ENCODE measurements around the gene FAM222A. TPM values are rescaled to one million over a fixed set of nuclear protein-coding genes. Genes with fewer than 3 reads are reported as not detected.
"Not testable (repeated sequence)": the region's sequence is repeated elsewhere in the genome, so short reads cannot be mapped to it uniquely, and the experiment has no call there.

FAM222A gene
- total RNA-seq, 4 donors from 2014 or later = 1.4 to 3.0 (median 1.8) TPM

DNA sequence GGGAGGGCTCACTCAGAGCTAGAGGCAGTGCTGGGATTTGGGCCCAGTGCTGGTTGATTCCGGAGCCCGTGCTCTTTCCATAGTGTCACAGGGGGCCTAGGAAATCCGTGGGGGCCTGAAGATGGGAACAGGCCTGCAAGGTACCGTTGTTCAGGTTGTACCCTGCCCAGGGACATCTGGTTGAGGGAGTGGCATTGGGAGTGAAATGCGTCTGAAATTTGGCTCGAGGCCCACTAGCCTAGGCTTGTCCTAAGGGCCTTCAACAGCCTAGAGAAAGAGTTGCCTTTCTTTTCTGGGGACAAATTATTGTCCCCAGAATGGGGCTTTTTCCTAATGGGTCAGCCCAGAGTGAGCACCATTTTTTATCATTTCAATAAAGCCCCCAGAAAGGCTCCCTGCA, 26.4 kb upstream of the FAM222A start:
- Histone ChIP-seq H3K4me3 (no peak overlapping the region), H3K27ac (no peak overlapping the region), H3K27me3 (no peaks in the 10 kb centered on the region), H3K9me3 (no peaks in the 10 kb centered on the region), H3K36me3 (no peaks in the 10 kb centered on the region), H3K4me1 (no peaks in the 10 kb centered on the region)
- intact Hi-C loops (cut with DNase I; ENCODE audit: low total_unique reads) (no loop called here), in situ Hi-C loops (cut with MboI; ENCODE audit: low pct_ligation_motif_present in 1 of 4, low pct_unique_long_range_greater_than_20kb in 1 of 4, low sequenced_read_pairs in 3 of 4) (no loop called here)
- TF ChIP-seq POLR2AphosphoS5 (IDR thresholded peaks at IDR 0.05) (no peak), EP300 (IDR thresholded peaks at IDR 0.05; ENCODE audit: low read depth) (no peak), POLR2A (IDR thresholded peaks at IDR 0.05) (no peak)
- TF ChIP-seq, protein P1, sequence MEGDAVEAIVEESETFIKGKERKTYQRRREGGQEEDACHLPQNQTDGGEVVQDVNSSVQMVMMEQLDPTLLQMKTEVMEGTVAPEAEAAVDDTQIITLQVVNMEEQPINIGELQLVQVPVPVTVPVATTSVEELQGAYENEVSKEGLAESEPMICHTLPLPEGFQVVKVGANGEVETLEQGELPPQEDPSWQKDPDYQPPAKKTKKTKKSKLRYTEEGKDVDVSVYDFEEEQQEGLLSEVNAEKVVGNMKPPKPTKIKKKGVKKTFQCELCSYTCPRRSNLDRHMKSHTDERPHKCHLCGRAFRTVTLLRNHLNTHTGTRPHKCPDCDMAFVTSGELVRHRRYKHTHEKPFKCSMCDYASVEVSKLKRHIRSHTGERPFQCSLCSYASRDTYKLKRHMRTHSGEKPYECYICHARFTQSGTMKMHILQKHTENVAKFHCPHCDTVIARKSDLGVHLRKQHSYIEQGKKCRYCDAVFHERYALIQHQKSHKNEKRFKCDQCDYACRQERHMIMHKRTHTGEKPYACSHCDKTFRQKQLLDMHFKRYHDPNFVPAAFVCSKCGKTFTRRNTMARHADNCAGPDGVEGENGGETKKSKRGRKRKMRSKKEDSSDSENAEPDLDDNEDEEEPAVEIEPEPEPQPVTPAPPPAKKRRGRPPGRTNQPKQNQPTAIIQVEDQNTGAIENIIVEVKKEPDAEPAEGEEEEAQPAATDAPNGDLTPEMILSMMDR (IDR thresholded peaks at IDR 0.05) = no peak
- DNase-seq = peak; percentile 55
- 70% methylated on average over 6 of the region's 6 CpGs; no CpG with 5 or more reads in 1 of the 2 donors for WGBS, 2 donors (ENCODE audit: low coverage in 1 of 2)

DNA sequence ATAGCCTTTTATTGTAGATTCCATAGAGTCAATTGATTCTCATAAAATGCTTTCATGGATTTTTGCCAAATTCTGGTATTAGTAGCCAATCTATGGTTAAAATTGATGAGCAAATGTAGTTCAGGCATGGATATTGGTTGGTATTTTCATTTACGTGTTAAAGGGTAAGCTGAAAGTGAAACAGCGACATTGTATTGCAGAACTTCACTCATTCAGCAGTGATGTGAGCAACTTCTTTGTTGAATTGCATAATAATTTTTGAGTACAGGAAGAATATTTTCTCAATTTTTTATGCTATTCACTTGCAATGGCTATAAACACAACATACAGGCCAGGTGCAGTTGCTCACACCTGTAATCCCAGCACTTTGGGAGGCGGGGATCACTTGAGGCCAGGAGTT, 24.2 kb upstream of the FAM222A start:
- intact Hi-C loops (cut with DNase I; ENCODE audit: low total_unique reads) = no loop called here
- no peak overlapping the region for H3K27ac ChIP-seq
- TF ChIP-seq POLR2AphosphoS5 (IDR thresholded peaks at IDR 0.05) (no peak), POLR2A (IDR thresholded peaks at IDR 0.05) (no peak), EP300 (IDR thresholded peaks at IDR 0.05; ENCODE audit: low read depth) (no peak)
- TF ChIP-seq, protein P1 (IDR thresholded peaks at IDR 0.05) = no peak
- no peaks in the 10 kb centered on the region for H3K4me1 ChIP-seq
- WGBS, 2 donors (ENCODE audit: low coverage in 1 of 2) = 82 to 86% methylated on average over 3 of the region's 3 CpGs
- H3K9me3 ChIP-seq = no peaks in the 10 kb centered on the region
- in situ Hi-C loops (cut with MboI; ENCODE audit: low pct_ligation_motif_present in 1 of 4, low pct_unique_long_range_greater_than_20kb in 1 of 4, low sequenced_read_pairs in 3 of 4) = no loop called here
- no peaks in the 10 kb centered on the region for H3K36me3 ChIP-seq
- no peak overlapping the region for H3K4me3 ChIP-seq
- H3K27me3 ChIP-seq = no peaks in the 10 kb centered on the region
- DNase-seq = no peak

- 81% methylated on average over 1 of the region's 1 CpG; no CpG with 5 or more reads in 1 of the 2 donors for WGBS, 2 donors (ENCODE audit: low coverage in 1 of 2)
- in situ Hi-C loops (cut with MboI; ENCODE audit: low pct_ligation_motif_present in 1 of 4, low pct_unique_long_range_greater_than_20kb in 1 of 4, low sequenced_read_pairs in 3 of 4) = no loop called here
- Histone ChIP-seq H3K4me3 (no peak overlapping the region), H3K36me3 (no peaks in the 10 kb centered on the region), H3K27ac (no peak overlapping the region), H3K27me3 (no peaks in the 10 kb centered on the region), H3K4me1 (peaks cover 8 to 11% (median 9%) of the 10 kb centered on the region in 4 donors), H3K9me3 (no peaks in the 10 kb centered on the region)
- intact Hi-C loops (cut with DNase I; ENCODE audit: low total_unique reads) = loop anchor here (10.0 kb wide), 1 partner anchor 78 kb away; no protein-coding TSS in a partner anchor
- no peak for DNase-seq
- TF ChIP-seq, protein P1 (IDR thresholded peaks at IDR 0.05) = no peak
- no peak for TF ChIP-seq POLR2A (IDR thresholded peaks at IDR 0.05)
- no peak for TF ChIP-seq EP300 (IDR thresholded peaks at IDR 0.05; ENCODE audit: low read depth)
Measured at GRCh38 chr12:109693160-109693559, 20.5 kb upstream of the FAM222A start.

- in situ Hi-C loops (cut with MboI; ENCODE audit: low pct_ligation_motif_present in 1 of 4, low pct_unique_long_range_greater_than_20kb in 1 of 4, low sequenced_read_pairs in 3 of 4) (no loop called here), intact Hi-C loops (cut with DNase I; ENCODE audit: low total_unique reads) (loop anchor here (10.0 kb wide), 1 partner anchor 79 kb away; no protein-coding TSS in a partner anchor)
- no peak overlapping the region for H3K4me3 ChIP-seq
- H3K9me3 ChIP-seq = no peaks in the 10 kb centered on the region
- no peak overlapping the region for H3K27ac ChIP-seq
- no peaks in the 10 kb centered on the region for H3K27me3 ChIP-seq
- TF ChIP-seq POLR2A (IDR thresholded peaks at IDR 0.05) = no peak
- TF ChIP-seq, protein P1 (IDR thresholded peaks at IDR 0.05) = no peak
- TF ChIP-seq POLR2AphosphoS5 (IDR thresholded peaks at IDR 0.05) = no peak
- no peak for TF ChIP-seq EP300 (IDR thresholded peaks at IDR 0.05; ENCODE audit: low read depth)
- no peak for DNase-seq
- 45 to 48% methylated on average over 7 to 11 of the region's 11 CpGs for WGBS, 2 donors (ENCODE audit: low coverage in 1 of 2)
- peaks cover 8 to 11% (median 9%) of the 10 kb centered on the region in 4 donors for H3K4me1 ChIP-seq
- no peaks in the 10 kb centered on the region for H3K36me3 ChIP-seq
Measured at GRCh38 chr12:109693653-109694600, 19.7 kb upstream of the FAM222A start.

- 81% methylated on average over 6 of the region's 6 CpGs; no CpG with 5 or more reads in 1 of the 2 donors for WGBS, 2 donors (ENCODE audit: low coverage in 1 of 2)
- H3K36me3 ChIP-seq; H3K27me3 ChIP-seq; DNase-seq; H3K9me3 ChIP-seq; H3K27ac ChIP-seq; in situ Hi-C loops (cut with MboI; ENCODE audit: low pct_ligation_motif_present in 1 of 4, low pct_unique_long_range_greater_than_20kb in 1 of 4, low sequenced_read_pairs in 3 of 4); H3K4me3 ChIP-seq: not testable (repeated sequence)
- H3K4me1 ChIP-seq = peaks cover 8 to 11% (median 9%) of the 10 kb centered on the region in 4 donors
- intact Hi-C loops (cut with DNase I; ENCODE audit: low total_unique reads) = loop anchor here (10.0 kb wide), 1 partner anchor 80 kb away; no protein-coding TSS in a partner anchor
Measured at GRCh38 chr12:109694629-109695028, 19.0 kb upstream of the FAM222A start.
